H1 (cell line): ENCODE measurements around the gene IMPDH1. TPM values are rescaled to one million over a fixed set of nuclear protein-coding genes. Genes with fewer than 3 reads are reported as not detected.

Experiments
- CTCF ChIA-PET: fragments of 300-600 bp; sonication (Branson Sonifier 250); formaldehyde crosslinking; loops from one replicate; lab custom pipeline; 2021; ENCODE audit not compliant: partially characterized antibody; lab: Charles Lee
- POLR2A ChIA-PET: fragments of 300-600 bp; sonication (Branson Sonifier 250); formaldehyde crosslinking; loops from one replicate; lab custom pipeline; 2021; ENCODE audit warnings: inconsistent platforms; ENCODE audit not compliant: partially characterized antibody; lab: Charles Lee
- DNase-seq, 2 experiments: peaks; one replicate each; pipeline versions ENCODE4 v3.0.0 to v3.0.0-alpha.2; 2010 to 2022; ENCODE audit warnings: low spot score in 2 of 2, low read depth in 1 of 2, mixed read lengths in 1 of 2
- FAIRE-seq: peaks from 2 replicates; lab custom pipeline; 2011; peaks lifted over from hg19 to GRCh38; lab: Jason Lieb, UNC
- H2AFZ ChIP-seq: 2 replicates; pipeline ENCODE4 v1.8.1; 2012; ENCODE audit warnings: low read length, inconsistent platforms
- H2AK5ac ChIP-seq: 2 replicates; pipeline ENCODE4 v1.6.1; 2013; ENCODE audit warnings: low read depth, low read length
- H2BK120ac ChIP-seq: replicated peaks from 2 replicates; pipeline ENCODE3; 2013; ENCODE audit warnings: low read depth, low read length, inconsistent platforms
- H2BK12ac ChIP-seq: 2 replicates; pipeline ENCODE4 v1.6.1; 2013; ENCODE audit warnings: low read depth, low read length
- H2BK15ac ChIP-seq: 2 replicates; pipeline ENCODE4 v1.6.1; 2013; ENCODE audit warnings: low read length
- H2BK20ac ChIP-seq: 2 replicates; pipeline ENCODE4 v1.6.1; 2013; ENCODE audit warnings: low read length
- H2BK5ac ChIP-seq: 2 replicates; pipeline ENCODE4 v1.6.1; 2013; ENCODE audit warnings: low read depth, low read length
- H3K14ac ChIP-seq: 2 replicates; pipeline ENCODE4 v1.6.1; 2013; ENCODE audit warnings: inconsistent platforms; ENCODE audit not compliant: insufficient read length
- H3K18ac ChIP-seq: 2 replicates; pipeline ENCODE4 v1.6.1; 2013; ENCODE audit warnings: low read length; ENCODE audit errors: extremely low read depth
- H3K23ac ChIP-seq: 2 replicates; pipeline ENCODE4 v1.6.1; 2013; ENCODE audit warnings: inconsistent platforms; ENCODE audit not compliant: insufficient read length
- H3K23me2 ChIP-seq: 2 replicates; pipeline ENCODE4 v1.6.1; 2013; ENCODE audit warnings: low read depth, low read length
- H3K27ac ChIP-seq: 2 replicates; pipeline ENCODE4 v1.6.1; 2011; ENCODE audit warnings: low read depth, low read length, inconsistent platforms
- H3K27me3 ChIP-seq, 4 experiments: replicated peaks in 1 of 4; 1 replicate in 1 of 4; 2 replicates in 3 of 4; pipeline versions ENCODE4 v1.6.1 to v1.8.1; 2011 to 2013; ENCODE audit warnings: low read length in 3 of 4, mild to moderate bottlenecking in 3 of 4, inconsistent platforms in 2 of 4, mixed read lengths in 2 of 4, moderate library complexity in 1 of 4; ENCODE audit not compliant: control insufficient read depth in 3 of 4, insufficient read depth in 3 of 4; ENCODE audit errors: extremely low read depth in 1 of 4
- H3K36me3 ChIP-seq, 4 experiments: 2 replicates each; pipeline versions ENCODE4 v1.6.1 to v1.8.1; 2011 to 2013; ENCODE audit warnings: mild to moderate bottlenecking in 4 of 4, low read length in 3 of 4, moderate library complexity in 2 of 4, control low read depth in 1 of 4, inconsistent platforms in 1 of 4; ENCODE audit not compliant: insufficient read depth in 4 of 4, control insufficient read depth in 2 of 4
- H3K4ac ChIP-seq: replicated peaks from 2 replicates; pipeline ENCODE3; 2013; ENCODE audit warnings: low read length, low read depth, mixed read lengths, inconsistent platforms; ENCODE audit not compliant: insufficient read length
- H3K4me1 ChIP-seq, 4 experiments: replicated peaks in 1 of 4; 1 replicate in 1 of 4; 2 replicates in 3 of 4; pipeline versions ENCODE4 v1.6.1 to v1.8.1; 2011 to 2013; ENCODE audit warnings: low read length in 3 of 4, inconsistent platforms in 2 of 4, mixed read lengths in 1 of 4; ENCODE audit not compliant: insufficient read depth in 4 of 4, control insufficient read depth in 3 of 4
- H3K4me2 ChIP-seq, 2 experiments: 2 replicates each; pipeline versions ENCODE4 v1.6.1 to v1.8.1; 2011 to 2013; ENCODE audit warnings: low read depth in 2 of 2, low read length in 2 of 2, control low read depth in 1 of 2, inconsistent platforms in 1 of 2, mild to moderate bottlenecking in 1 of 2; ENCODE audit not compliant: insufficient read depth in 1 of 2
- H3K4me3 ChIP-seq, 4 experiments: fragments of 200-600, 300-600 bp in 1 of 4; sonication (generic), shearing (Covaris generic), sonication (Bioruptor Twin) in 1 of 4; 2 replicates each; pipeline versions ENCODE4 v1.5.1 to v1.8.1; 2011 to 2016; ENCODE audit warnings: low read length in 4 of 4, low read depth in 3 of 4, control low read depth in 2 of 4, inconsistent platforms in 2 of 4, mild to moderate bottlenecking in 2 of 4, mixed read lengths in 1 of 4, moderate library complexity in 1 of 4; ENCODE audit not compliant: insufficient read depth in 2 of 4; ENCODE audit errors: extremely low read depth in 1 of 4
- H3K56ac ChIP-seq: replicated peaks from 2 replicates; pipeline ENCODE3; 2013; ENCODE audit warnings: low read depth, mild to moderate bottlenecking, mixed read lengths, low read length, inconsistent platforms; ENCODE audit not compliant: insufficient read length
- H3K79me1 ChIP-seq: 2 replicates; pipeline ENCODE4 v1.6.1; 2013; ENCODE audit warnings: low read depth, low read length, control low read depth
- H3K79me2 ChIP-seq, 2 experiments: 2 replicates each; pipeline versions ENCODE4 v1.6.1 to v1.8.1; 2012 to 2013; ENCODE audit warnings: low read length in 2 of 2, mild to moderate bottlenecking in 2 of 2, inconsistent platforms in 1 of 2; ENCODE audit not compliant: insufficient read depth in 2 of 2, control insufficient read depth in 1 of 2
- H3K9ac ChIP-seq, 4 experiments: replicated peaks in 1 of 4; 1 replicate in 1 of 4; 2 replicates in 3 of 4; pipeline versions ENCODE4 v1.6.1 to v1.8.1; 2011 to 2013; ENCODE audit warnings: low read depth in 3 of 4, low read length in 3 of 4, control low read depth in 2 of 4, mild to moderate bottlenecking in 2 of 4, moderate library complexity in 2 of 4, inconsistent platforms in 1 of 4; ENCODE audit errors: extremely low read depth in 1 of 4
- H3K9me3 ChIP-seq, 2 experiments: 2 replicates each; pipeline versions ENCODE4 v1.6.1 to v1.8.1; 2012 to 2013; ENCODE audit warnings: mild to moderate bottlenecking in 2 of 2, moderate library complexity in 2 of 2, control low read depth in 1 of 2, inconsistent platforms in 1 of 2, low read depth in 1 of 2, low read length in 1 of 2, mixed read lengths in 1 of 2; ENCODE audit not compliant: insufficient read depth in 2 of 2
- H4K20me1 ChIP-seq, 2 experiments: replicated peaks in 1 of 2; 2 replicates each; pipeline versions ENCODE3 to v1.8.1; 2011 to 2013; ENCODE audit warnings: inconsistent platforms in 2 of 2, low read length in 2 of 2, mild to moderate bottlenecking in 1 of 2; ENCODE audit not compliant: insufficient read depth in 2 of 2, control insufficient read depth in 1 of 2
- H4K5ac ChIP-seq: 2 replicates; pipeline ENCODE4 v1.6.1; 2013; ENCODE audit warnings: low read length, low read depth, mixed read lengths, inconsistent platforms; ENCODE audit not compliant: insufficient read length
- H4K8ac ChIP-seq: 2 replicates; pipeline ENCODE4 v1.8.0; 2013; ENCODE audit warnings: mild to moderate bottlenecking, moderate library complexity, low read length, inconsistent platforms; ENCODE audit not compliant: insufficient read depth; ENCODE audit errors: extremely low read depth
- H4K91ac ChIP-seq: replicated peaks from 2 replicates; pipeline ENCODE3; 2013; ENCODE audit warnings: low read length, mixed read lengths, inconsistent platforms; ENCODE audit not compliant: insufficient read length
- HDAC2 ChIP-seq, 2 experiments: fragments of 300-600 bp in 1 of 2; sonication (generic) in 1 of 2; IDR thresholded peaks; 2 replicates each; pipeline ENCODE4 v1.6.1; 2011 to 2012; ENCODE audit warnings: low read depth in 2 of 2, low read length in 2 of 2, mild to moderate bottlenecking in 2 of 2, moderate library complexity in 2 of 2, borderline replicate concordance in 1 of 2, inconsistent platforms in 1 of 2
- RNF2 ChIP-seq: fragments of 200-900, 300-1000 bp; sonication (generic); IDR thresholded peaks from 2 replicates; pipeline ENCODE4 v1.7.1; 2016; ENCODE audit warnings: borderline replicate concordance, low read depth, mild to moderate bottlenecking, antibody characterized with exemption, low read length; ENCODE audit not compliant: poor library complexity, severe bottlenecking; ENCODE audit errors: missing control alignments
- RXRA ChIP-seq: IDR thresholded peaks from 2 replicates; pipeline ENCODE4 v1.6.1; 2011; ENCODE audit warnings: low read depth, mild to moderate bottlenecking, low read length, moderate library complexity; ENCODE audit not compliant: insufficient read depth
- WGBS, 2 experiments: shearing (Covaris generic) in 1 of 2; methylation state at CpG; one replicate each; pipeline versions ENCODE4 v1.1.6 to v1.1.7; 2013 to 2015; ENCODE audit warnings: low lambda C conversion rate in 2 of 2, mixed read lengths in 2 of 2, inconsistent platforms in 1 of 2, low coverage in 1 of 2, missing lambda C conversion rate in 1 of 2; ENCODE audit not compliant: insufficient replicate concordance in 2 of 2, insufficient coverage in 1 of 2, insufficient read length in 1 of 2; ENCODE audit errors: extremely low coverage in 1 of 2, missing lambda C conversion rate in 1 of 2; 5-methylcytosine and 5-hydroxymethylcytosine counted together
- polyA plus RNA-seq, 7 experiments: library from polyadenylated mRNA; depleted of rRNA in 3 of 7; stranded (reverse) in 5 of 7; unstranded in 2 of 7; fragments of >200 nt in 5 of 7; fragments of 200-250 nt in 2 of 7; gene quantifications; 1 replicate in 5 of 7; 2 replicates in 1 of 7; 4 replicates in 1 of 7; pipeline versions ENCODE4 v1.2.1 to v1.2.3, GENCODE V29; 2011 to 2013; ENCODE audit warnings: missing spikeins in 2 of 7, mixed read lengths in 2 of 7
- total RNA-seq: library from RNA; stranded (reverse); fragmentation: NEBNext Ultra II Directional; extraction: Animal tissue kit (Norgen Biotek cat#: 25700); gene quantifications from 2 replicates; pipeline ENCODE4 v1.2.1, GENCODE V29; 2021

IMPDH1 gene
- total and polyA plus RNA-seq, 2 of the 8 experiments (the other 6 are each of a cell fraction or from before 2014, with no cell fraction given), result 45.8 TPM

DNA sequence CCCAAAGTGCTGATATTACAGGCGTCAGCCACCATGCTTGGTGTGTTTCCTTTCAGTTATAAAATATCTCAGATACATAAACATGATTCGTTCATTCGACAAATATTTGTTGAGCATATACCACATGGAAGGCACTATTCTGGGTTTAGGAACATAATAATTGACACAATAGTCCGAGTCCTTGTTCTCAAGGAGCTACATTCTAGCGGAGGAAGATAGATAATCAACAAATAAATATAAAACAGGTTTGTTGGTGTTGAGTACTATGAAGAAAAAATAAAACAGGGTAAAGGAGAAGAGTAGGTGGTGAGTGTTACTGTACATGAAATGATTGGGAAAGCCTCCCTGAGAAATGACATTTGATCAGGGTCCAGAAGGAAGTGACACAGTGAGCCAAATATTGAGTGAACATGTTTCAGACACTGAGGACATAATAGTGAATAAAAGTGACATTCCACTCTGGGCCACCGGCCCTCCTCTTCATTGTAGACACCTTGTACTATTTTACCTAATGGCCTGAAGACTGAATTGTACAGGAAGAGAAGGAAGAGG, 39.0 kb upstream of the IMPDH1 start:
- H4K8ac ChIP-seq, result no peak overlapping the region
- no peaks in the 10 kb centered on the region for H3K79me2 ChIP-seq
- H2BK5ac ChIP-seq, result no peak overlapping the region
- H3K4me3 ChIP-seq, result no peak overlapping the region
- H3K9me3 ChIP-seq, result no peaks in the 10 kb centered on the region
- TF ChIP-seq RNF2 (no peak), RXRA (no peak), HDAC2 (IDR thresholded peaks at IDR 0.05; ENCODE audit: borderline replicate concordance in 1 of 2, low read depth in 2 of 2, low read length in 2 of 2) (no peak)
- H4K20me1 ChIP-seq, result no peaks in the 10 kb centered on the region
- ChIA-PET POLR2A (interaction anchor here (0.6 kb wide), 1 partner anchor 46 kb away, joined by 3 read pairs; no protein-coding TSS in a partner anchor), CTCF (interaction anchor here (1.2 to 14.1 kb wide), 5 partner anchors 9 to 51 kb away, joined by 4 to 258 read pairs (median 8); no protein-coding TSS in a partner anchor)
- H3K79me1 ChIP-seq, result no peaks in the 10 kb centered on the region
- H3K9ac ChIP-seq, result no peak overlapping the region
- no peaks in the 10 kb centered on the region for H3K36me3 ChIP-seq
- H3K23ac ChIP-seq, result no peak overlapping the region
- no peak overlapping the region for H2BK20ac ChIP-seq
- no peak overlapping the region for H4K5ac ChIP-seq
- no peaks in the 10 kb centered on the region for H3K27me3 ChIP-seq
- no peak overlapping the region for H3K18ac ChIP-seq
- no peak for FAIRE-seq
- WGBS, 2 experiments, result 91% methylated on average over 6 of the region's 6 CpGs; no CpG with 5 or more reads in 1 of the 2 experiments
- no peak overlapping the region for H3K56ac ChIP-seq
- no peak overlapping the region for H4K91ac ChIP-seq
- H3K14ac ChIP-seq, result no peak overlapping the region
- no peaks in the 10 kb centered on the region; the same call in 1 of the 2 replicates for H3K23me2 ChIP-seq
- H2BK12ac ChIP-seq, result no peak overlapping the region
- no peak overlapping the region for H2BK120ac ChIP-seq
- no peak overlapping the region for H2AFZ ChIP-seq
- DNase-seq, result no peak
- peaks cover 0 to 2% (median under 1%) of the 10 kb centered on the region in 4 experiments; a peak in 5 of 7 replicates for H3K4me1 ChIP-seq
- no peak overlapping the region for H3K27ac ChIP-seq
- H2AK5ac ChIP-seq, result no peak overlapping the region
- no peak overlapping the region for H3K4ac ChIP-seq
- no peak overlapping the region for H3K4me2 ChIP-seq
- H2BK15ac ChIP-seq, result no peak overlapping the region
